K562 (cell line): ENCODE data around the gene CENPB. TPM values are rescaled to one million over a fixed set of nuclear protein-coding genes. Genes with fewer than 3 reads are reported as not detected.

Source experiments
- ATAC-seq: fragments of 200-7000 bp; cut with Tn5 transposase; 3 replicates; pipeline ENCODE4 v1.9.1; 2020; ENCODE audit warnings: moderate library complexity
- BruUV-seq: library from RNA; stranded (reverse); fragments of 400-500 nt; replicated peaks from 2 replicates; lab custom pipeline; 2021; lab: Mats Ljungman, UMichigan
- CTCF ChIA-PET: fragments of 300-600 bp; formaldehyde crosslinking; extraction: SDS; loops from one replicate; lab custom pipeline; 2021; ENCODE audit warnings: low intra/inter-chr PET ratio; lab: Yijun Ruan, JAX
- POLR2A ChIA-PET: fragments of 300-600, 350-650 bp; sonication (Branson Sonifier 250); formaldehyde crosslinking; extraction: SDS; loops from one replicate; lab custom pipeline; 2021; ENCODE audit warnings: antibody characterized with exemption, inconsistent platforms; lab: Yijun Ruan, JAX
- DNase-seq, 4 experiments: peaks; one replicate each; pipeline versions ENCODE4 v3.0.0 to v3.0.0-alpha.2; 2011 to 2018; ENCODE audit warnings: low spot score in 3 of 4, mixed read lengths in 3 of 4; ENCODE audit errors: extremely low read depth in 1 of 4
- FAIRE-seq: peaks from 2 replicates; lab custom pipeline; 2011; peaks lifted over from hg19 to GRCh38; lab: Jason Lieb, UNC
- H2AFZ ChIP-seq: 2 replicates; pipeline ENCODE4 v1.6.0; 2011; ENCODE audit warnings: low read depth, low read length, control low read depth, inconsistent platforms
- H3K27ac ChIP-seq: fragments of 200-600 bp; 3 replicates; pipeline ENCODE4 v1.8.0; 2011; ENCODE audit warnings: low read depth, mild to moderate bottlenecking, control low read depth, inconsistent platforms, low read length, moderate library complexity, mixed read lengths; ENCODE audit errors: extremely low read depth
- H3K27me3 ChIP-seq, 2 experiments: fragments of 300-600 bp in 1 of 2; 2 replicates in 1 of 2; 3 replicates in 1 of 2; pipeline versions ENCODE4 v1.6.0 to v1.8.0; 2011; ENCODE audit warnings: inconsistent platforms in 2 of 2, low read length in 2 of 2, mild to moderate bottlenecking in 1 of 2, mixed read lengths in 1 of 2, moderate library complexity in 1 of 2; ENCODE audit not compliant: control insufficient read depth in 2 of 2, insufficient read depth in 2 of 2
- H3K36me3 ChIP-seq: fragments of 300-600 bp; 3 replicates; pipeline ENCODE4 v1.8.0; 2011; ENCODE audit warnings: mild to moderate bottlenecking, low read length, inconsistent platforms; ENCODE audit not compliant: control insufficient read depth, insufficient read depth
- H3K4me1 ChIP-seq, 2 experiments: fragments of 200-600 bp in 1 of 2; replicated peaks in 1 of 2; 2 replicates in 1 of 2; 3 replicates in 1 of 2; pipeline versions ENCODE4 v1.5.1 to v1.8.0; 2011; ENCODE audit warnings: inconsistent platforms in 2 of 2, low read length in 2 of 2, mild to moderate bottlenecking in 1 of 2, mixed read lengths in 1 of 2, moderate library complexity in 1 of 2; ENCODE audit not compliant: control insufficient read depth in 2 of 2, insufficient read depth in 2 of 2
- H3K4me2 ChIP-seq: 2 replicates; pipeline ENCODE4 v1.6.1; 2011; ENCODE audit warnings: low read length, control low read depth, inconsistent platforms, mixed read lengths; ENCODE audit not compliant: insufficient read depth
- H3K4me3 ChIP-seq: fragments of 200-600 bp; sonication (generic), shearing (Covaris generic); 2 replicates; pipeline ENCODE4 v1.5.1; 2016; ENCODE audit warnings: control low read depth, inconsistent platforms
- H3K79me2 ChIP-seq: fragments of 200-600 bp; 3 replicates; pipeline ENCODE4 v1.8.0; 2011; ENCODE audit warnings: low read length, inconsistent platforms; ENCODE audit not compliant: control insufficient read depth, insufficient read depth
- H3K9ac ChIP-seq, 2 experiments: 2 replicates each; pipeline versions ENCODE4 v1.6.0 to v1.6.1; 2011; ENCODE audit warnings: low read depth in 2 of 2, low read length in 2 of 2, control low read depth in 1 of 2, inconsistent platforms in 1 of 2, mild to moderate bottlenecking in 1 of 2, mixed read lengths in 1 of 2; ENCODE audit not compliant: insufficient read depth in 1 of 2
- H3K9me1 ChIP-seq: one replicate; pipeline ENCODE4 v1.6.0; 2011; ENCODE audit warnings: inconsistent platforms, mild to moderate bottlenecking, low read length, moderate library complexity; ENCODE audit not compliant: control insufficient read depth, insufficient read depth
- H3K9me3 ChIP-seq: replicated peaks from 2 replicates; pipeline ENCODE4 v1.5.1; 2011; ENCODE audit warnings: low read depth, low read length, inconsistent platforms; ENCODE audit not compliant: control insufficient read depth, insufficient read depth
- H4K20me1 ChIP-seq: replicated peaks from 2 replicates; pipeline ENCODE4 v1.6.1; 2011; ENCODE audit warnings: low read length, inconsistent platforms, mixed read lengths; ENCODE audit not compliant: control insufficient read depth, insufficient read depth
- ARHGAP35 ChIP-seq: fragments of 450-650 bp; IDR thresholded peaks from 2 replicates; pipeline ENCODE4 v1.6.1; 2018; ENCODE audit not compliant: partially characterized antibody
- CCAR2 ChIP-seq: fragments of 200-400 bp; formaldehyde crosslinking; IDR thresholded peaks from 2 replicates; pipeline ENCODE4 v1.6.1; 2017; ENCODE audit warnings: mild to moderate bottlenecking, low read depth, low read length
- GTF2A2 ChIP-seq: IDR thresholded peaks from 2 replicates; pipeline ENCODE4 v1.6.1; 2016; ENCODE audit warnings: mild to moderate bottlenecking, missing genetic modification characterization, missing compliant biosample characterization
- PTRF ChIP-seq: fragments of 450-650 bp; IDR thresholded peaks from 2 replicates; pipeline ENCODE4 v1.6.1; 2016; ENCODE audit warnings: mild to moderate bottlenecking, missing genetic modification characterization, missing compliant biosample characterization
- SETDB1 ChIP-seq: IDR thresholded peaks from one replicate; pipeline ENCODE4 v1.6.1; 2012; ENCODE audit warnings: low read length, control low read depth, inconsistent platforms
- SLC30A9 ChIP-seq: fragments of 250-450 bp; sonication (Bioruptor Pico); IDR thresholded peaks from 2 replicates; pipeline ENCODE4 v1.8.0; 2022; ENCODE audit warnings: mild to moderate bottlenecking, moderate library complexity
- TBL1XR1 ChIP-seq, 2 experiments: IDR thresholded peaks; 2 replicates each; pipeline ENCODE4 v1.6.1; 2012; ENCODE audit warnings: improper control_type of control experiment in 2 of 2, low read length in 2 of 2, mild to moderate bottlenecking in 1 of 2
- TGIF2 ChIP-seq: sonication (generic); formaldehyde crosslinking; IDR thresholded peaks from 2 replicates; pipeline ENCODE4 v1.8.1; 2022; ENCODE audit warnings: mild to moderate bottlenecking, missing genetic modification reagents, moderate library complexity
- THRAP3 ChIP-seq: fragments of 450-650 bp; IDR thresholded peaks from 2 replicates; pipeline ENCODE4 v1.6.1; 2016; ENCODE audit warnings: mild to moderate bottlenecking, inconsistent platforms, borderline replicate concordance
- ZBTB1 ChIP-seq: sonication (generic); formaldehyde crosslinking; IDR thresholded peaks from 2 replicates; pipeline ENCODE4 v1.8.1; 2023; ENCODE audit warnings: missing genetic modification reagents, low read depth, mild to moderate bottlenecking, borderline replicate concordance
- ZNF282 ChIP-seq: sonication (generic); formaldehyde crosslinking; IDR thresholded peaks from 2 replicates; pipeline ENCODE4 v1.8.1; 2023; ENCODE audit warnings: missing genetic modification reagents
- WGBS: fragments of 100-300 bp; shearing (Covaris generic); methylation state at CpG from one replicate; pipeline ENCODE4 v1.1.6; 2016; ENCODE audit warnings: low coverage, mixed read lengths; ENCODE audit not compliant: insufficient coverage; ENCODE audit errors: missing lambda C conversion rate; 5-methylcytosine and 5-hydroxymethylcytosine counted together
- in situ Hi-C: fragments of 300-500 bp; cut with MboI; formaldehyde crosslinking; loops from 4 replicates; pipeline ENCODE4 v1.15.0; 2018; ENCODE audit warnings: inconsistent platforms, mixed read lengths
- intact Hi-C: fragments of 100-400 bp; cut with micrococcal nuclease; formaldehyde crosslinking; loops from 2 replicates; pipeline ENCODE4 v1.14.2; 2022
- polyA plus RNA-seq, 8 experiments: library from polyadenylated mRNA; depleted of rRNA in 4 of 8; stranded (reverse) in 5 of 8; unstranded in 3 of 8; fragments of >200 nt; fragmentation: Nextera tagmentation in 2 of 8; fragmentation: Illumina TruSeq in 1 of 8; extraction: Ambion mirVana in 2 of 8; extraction: Trizol in 1 of 8; gene quantifications; 2 replicates each; pipeline versions ENCODE4 v1.2.1 to v1.2.3, GENCODE V29; 2011 to 2014; ENCODE audit warnings: inconsistent platforms in 1 of 8, missing spikeins in 1 of 8
- total RNA-seq, 7 experiments: library from RNA; depleted of rRNA in 6 of 7; stranded (reverse); fragments of >200 nt in 6 of 7; fragmentation: Illumina TruSeq in 2 of 7; extraction: Trizol in 2 of 7; gene quantifications; 2 replicates each; pipeline versions ENCODE4 v1.2.1 to v1.2.3, GENCODE V29; 2011 to 2021; ENCODE audit warnings: low replicate concordance in 1 of 7
- TF ChIP-seq, protein P1 (sequence below): fragments of 200-400 bp; formaldehyde crosslinking; IDR thresholded peaks from 2 replicates; pipeline ENCODE4 v1.6.1; 2017; ENCODE audit warnings: mild to moderate bottlenecking, low read depth, low read length, moderate library complexity
- TF ChIP-seq, protein P2 (sequence below): fragments of 450-650 bp; formaldehyde crosslinking; IDR thresholded peaks from 2 replicates; pipeline ENCODE4 v1.4.0; 2022; ENCODE audit warnings: mild to moderate bottlenecking, moderate library complexity
- TF ChIP-seq, protein P3 (sequence below): fragments of 450-650 bp; IDR thresholded peaks from 2 replicates; pipeline ENCODE4 v1.6.1; 2016; ENCODE audit warnings: mild to moderate bottlenecking
- TF ChIP-seq, protein P4 (sequence below): IDR thresholded peaks from 3 replicates; pipeline ENCODE4 v1.6.1; 2011; ENCODE audit warnings: borderline replicate concordance, mild to moderate bottlenecking, moderate library complexity; ENCODE audit not compliant: insufficient read length; ENCODE audit errors: extremely low read depth

Gene CENPB
- total and polyA plus RNA-seq, 9 of the 15 experiments (the other 6 are each of a cell fraction or from before 2014, with no cell fraction given): 0.17 to 70.8 (median 24.9) TPM

DNA sequence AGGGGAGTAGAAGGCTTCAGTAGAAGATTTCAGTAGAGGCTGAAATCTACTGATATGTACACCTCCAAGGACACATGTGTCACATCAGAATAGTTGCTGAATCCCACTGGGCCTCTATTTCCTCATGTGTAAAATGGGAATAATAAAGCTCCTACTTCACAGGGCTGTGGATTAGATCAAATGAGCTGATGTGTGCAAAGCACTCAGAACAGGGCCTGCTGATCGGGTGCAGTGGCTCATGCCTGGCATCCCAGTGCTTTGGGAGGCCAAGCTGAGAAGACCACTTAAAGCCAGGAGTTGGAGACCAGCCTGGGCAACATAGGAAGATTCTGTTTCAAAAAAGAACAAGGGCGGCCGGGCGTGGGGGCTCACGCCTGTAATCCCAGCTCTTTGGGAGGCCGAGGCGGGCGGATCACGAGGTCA, 25.7 kb upstream of the CENPB start:
- no peaks in the 10 kb centered on the region for H3K9me3 ChIP-seq
- no peak for ATAC-seq
- ChIA-PET POLR2A (interaction anchor here (0.5 to 0.6 kb wide), 2 partner anchors 78 to 363 kb away, joined by 3 read pairs; no protein-coding TSS in a partner anchor), CTCF (no interaction called here)
- FAIRE-seq: no peak
- H3K9me1 ChIP-seq: no peaks in the 10 kb centered on the region
- no peaks in the 10 kb centered on the region for H3K27me3 ChIP-seq
- peaks cover 6 to 12% of the 10 kb centered on the region in 2 experiments for H3K4me1 ChIP-seq
- in situ Hi-C loops: no loop called here
- no peaks in the 10 kb centered on the region for H4K20me1 ChIP-seq
- DNase-seq: no peak
- no TSS peak for BruUV-seq
- no peak overlapping the region for H3K4me2 ChIP-seq
- WGBS: 95% methylated on average over 4 of the region's 9 CpGs
- peak overlapping the region; percentile 81 for H2AFZ ChIP-seq
- intact Hi-C loops: no loop called here
- H3K36me3 ChIP-seq: no peaks in the 10 kb centered on the region
- no peak overlapping the region for H3K27ac ChIP-seq
- no peak overlapping the region for H3K9ac ChIP-seq
- no peak overlapping the region for H3K4me3 ChIP-seq
- H3K79me2 ChIP-seq: no peaks in the 10 kb centered on the region
- TF ChIP-seq ZNF282 (no peak), SETDB1 (no peak), PTRF (no peak), SLC30A9 (CRISPR knock-in tag) (no peak), THRAP3 (no peak), GTF2A2 (tag) (no peak), ARHGAP35 (no peak), TGIF2 (CRISPR knock-in tag) (no peak), CCAR2 (no peak), TBL1XR1 (IDR thresholded peaks at IDR 0.05; ENCODE audit: low read length in 2 of 2) (no peak), ZBTB1 (CRISPR knock-in tag) (no peak)
- TF ChIP-seq, protein P1, sequence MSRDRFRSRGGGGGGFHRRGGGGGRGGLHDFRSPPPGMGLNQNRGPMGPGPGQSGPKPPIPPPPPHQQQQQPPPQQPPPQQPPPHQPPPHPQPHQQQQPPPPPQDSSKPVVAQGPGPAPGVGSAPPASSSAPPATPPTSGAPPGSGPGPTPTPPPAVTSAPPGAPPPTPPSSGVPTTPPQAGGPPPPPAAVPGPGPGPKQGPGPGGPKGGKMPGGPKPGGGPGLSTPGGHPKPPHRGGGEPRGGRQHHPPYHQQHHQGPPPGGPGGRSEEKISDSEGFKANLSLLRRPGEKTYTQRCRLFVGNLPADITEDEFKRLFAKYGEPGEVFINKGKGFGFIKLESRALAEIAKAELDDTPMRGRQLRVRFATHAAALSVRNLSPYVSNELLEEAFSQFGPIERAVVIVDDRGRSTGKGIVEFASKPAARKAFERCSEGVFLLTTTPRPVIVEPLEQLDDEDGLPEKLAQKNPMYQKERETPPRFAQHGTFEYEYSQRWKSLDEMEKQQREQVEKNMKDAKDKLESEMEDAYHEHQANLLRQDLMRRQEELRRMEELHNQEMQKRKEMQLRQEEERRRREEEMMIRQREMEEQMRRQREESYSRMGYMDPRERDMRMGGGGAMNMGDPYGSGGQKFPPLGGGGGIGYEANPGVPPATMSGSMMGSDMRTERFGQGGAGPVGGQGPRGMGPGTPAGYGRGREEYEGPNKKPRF: no peak
- TF ChIP-seq, protein P2, sequence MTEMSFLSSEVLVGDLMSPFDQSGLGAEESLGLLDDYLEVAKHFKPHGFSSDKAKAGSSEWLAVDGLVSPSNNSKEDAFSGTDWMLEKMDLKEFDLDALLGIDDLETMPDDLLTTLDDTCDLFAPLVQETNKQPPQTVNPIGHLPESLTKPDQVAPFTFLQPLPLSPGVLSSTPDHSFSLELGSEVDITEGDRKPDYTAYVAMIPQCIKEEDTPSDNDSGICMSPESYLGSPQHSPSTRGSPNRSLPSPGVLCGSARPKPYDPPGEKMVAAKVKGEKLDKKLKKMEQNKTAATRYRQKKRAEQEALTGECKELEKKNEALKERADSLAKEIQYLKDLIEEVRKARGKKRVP: no peak
- TF ChIP-seq, protein P3, sequence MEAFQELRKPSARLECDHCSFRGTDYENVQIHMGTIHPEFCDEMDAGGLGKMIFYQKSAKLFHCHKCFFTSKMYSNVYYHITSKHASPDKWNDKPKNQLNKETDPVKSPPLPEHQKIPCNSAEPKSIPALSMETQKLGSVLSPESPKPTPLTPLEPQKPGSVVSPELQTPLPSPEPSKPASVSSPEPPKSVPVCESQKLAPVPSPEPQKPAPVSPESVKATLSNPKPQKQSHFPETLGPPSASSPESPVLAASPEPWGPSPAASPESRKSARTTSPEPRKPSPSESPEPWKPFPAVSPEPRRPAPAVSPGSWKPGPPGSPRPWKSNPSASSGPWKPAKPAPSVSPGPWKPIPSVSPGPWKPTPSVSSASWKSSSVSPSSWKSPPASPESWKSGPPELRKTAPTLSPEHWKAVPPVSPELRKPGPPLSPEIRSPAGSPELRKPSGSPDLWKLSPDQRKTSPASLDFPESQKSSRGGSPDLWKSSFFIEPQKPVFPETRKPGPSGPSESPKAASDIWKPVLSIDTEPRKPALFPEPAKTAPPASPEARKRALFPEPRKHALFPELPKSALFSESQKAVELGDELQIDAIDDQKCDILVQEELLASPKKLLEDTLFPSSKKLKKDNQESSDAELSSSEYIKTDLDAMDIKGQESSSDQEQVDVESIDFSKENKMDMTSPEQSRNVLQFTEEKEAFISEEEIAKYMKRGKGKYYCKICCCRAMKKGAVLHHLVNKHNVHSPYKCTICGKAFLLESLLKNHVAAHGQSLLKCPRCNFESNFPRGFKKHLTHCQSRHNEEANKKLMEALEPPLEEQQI: no peak
- TF ChIP-seq, protein P4, sequence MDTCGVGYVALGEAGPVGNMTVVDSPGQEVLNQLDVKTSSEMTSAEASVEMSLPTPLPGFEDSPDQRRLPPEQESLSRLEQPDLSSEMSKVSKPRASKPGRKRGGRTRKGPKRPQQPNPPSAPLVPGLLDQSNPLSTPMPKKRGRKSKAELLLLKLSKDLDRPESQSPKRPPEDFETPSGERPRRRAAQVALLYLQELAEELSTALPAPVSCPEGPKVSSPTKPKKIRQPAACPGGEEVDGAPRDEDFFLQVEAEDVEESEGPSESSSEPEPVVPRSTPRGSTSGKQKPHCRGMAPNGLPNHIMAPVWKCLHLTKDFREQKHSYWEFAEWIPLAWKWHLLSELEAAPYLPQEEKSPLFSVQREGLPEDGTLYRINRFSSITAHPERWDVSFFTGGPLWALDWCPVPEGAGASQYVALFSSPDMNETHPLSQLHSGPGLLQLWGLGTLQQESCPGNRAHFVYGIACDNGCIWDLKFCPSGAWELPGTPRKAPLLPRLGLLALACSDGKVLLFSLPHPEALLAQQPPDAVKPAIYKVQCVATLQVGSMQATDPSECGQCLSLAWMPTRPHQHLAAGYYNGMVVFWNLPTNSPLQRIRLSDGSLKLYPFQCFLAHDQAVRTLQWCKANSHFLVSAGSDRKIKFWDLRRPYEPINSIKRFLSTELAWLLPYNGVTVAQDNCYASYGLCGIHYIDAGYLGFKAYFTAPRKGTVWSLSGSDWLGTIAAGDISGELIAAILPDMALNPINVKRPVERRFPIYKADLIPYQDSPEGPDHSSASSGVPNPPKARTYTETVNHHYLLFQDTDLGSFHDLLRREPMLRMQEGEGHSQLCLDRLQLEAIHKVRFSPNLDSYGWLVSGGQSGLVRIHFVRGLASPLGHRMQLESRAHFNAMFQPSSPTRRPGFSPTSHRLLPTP: no peak
